ENCODE data around the gene IL10RA.

Gene IL10RA

GRCh38 chr11:117949062-117949461, 37.1 kb upstream of the IL10RA start:
- peaks cover 12% of the 10 kb centered on the region for H3K4me1 ChIP-seq (ENCODE audit: insufficient read depth, low read length, severe bottlenecking)
- H3K79me2 ChIP-seq (ENCODE audit: insufficient read depth, low read length): no peaks in the 10 kb centered on the region
- no peaks in the 10 kb centered on the region for H3K27me3 ChIP-seq (ENCODE audit: insufficient read depth, low read length)
- no peak overlapping the region for H3K27ac ChIP-seq (ENCODE audit: low read depth, low read length, poor library complexity, severe bottlenecking)
- H3K9ac ChIP-seq (ENCODE audit: low read length): no peak overlapping the region
- no peaks in the 10 kb centered on the region for H3K9me3 ChIP-seq (ENCODE audit: low read length)
- H3F3A ChIP-seq (ENCODE audit: insufficient read depth, low read length): no peaks in the 10 kb centered on the region
- TF ChIP-seq EZH2 (IDR thresholded peaks at IDR 0.05; ENCODE audit: borderline replicate concordance, low read length) (no peak), CTCF (IDR thresholded peaks at IDR 0.05; ENCODE audit: low read length) (no peak)
- no peak overlapping the region for H3K4me3 ChIP-seq (ENCODE audit: low read depth, low read length, poor library complexity, severe bottlenecking)
- H3K9me2 ChIP-seq (ENCODE audit: low read depth, low read length): no peaks in the 10 kb centered on the region
- H3K36me3 ChIP-seq (ENCODE audit: insufficient read depth, low read length): no peaks in the 10 kb centered on the region
- no peak overlapping the region for H2AFZ ChIP-seq (ENCODE audit: low read length)
- no peaks in the 10 kb centered on the region for H4K20me1 ChIP-seq (ENCODE audit: insufficient read depth, low read length)
- no peak overlapping the region for H3K4me2 ChIP-seq (ENCODE audit: low read length)

GRCh38 chr11:117950301-117950700, 35.9 kb upstream of the IL10RA start:
- no peak overlapping the region for H3K4me2 ChIP-seq (ENCODE audit: low read length)
- H3K4me3 ChIP-seq (ENCODE audit: low read depth, low read length, poor library complexity, severe bottlenecking): no peak overlapping the region
- no peak overlapping the region for H3K9ac ChIP-seq (ENCODE audit: low read length)
- H3K9me2 ChIP-seq (ENCODE audit: low read depth, low read length): no peaks in the 10 kb centered on the region
- no peak overlapping the region for H2AFZ ChIP-seq (ENCODE audit: low read length)
- H3F3A ChIP-seq (ENCODE audit: insufficient read depth, low read length): no peaks in the 10 kb centered on the region
- no peaks in the 10 kb centered on the region for H4K20me1 ChIP-seq (ENCODE audit: insufficient read depth, low read length)
- H3K27me3 ChIP-seq (ENCODE audit: insufficient read depth, low read length): no peaks in the 10 kb centered on the region
- no peaks in the 10 kb centered on the region for H3K9me3 ChIP-seq (ENCODE audit: low read length)
- H3K36me3 ChIP-seq (ENCODE audit: insufficient read depth, low read length): no peaks in the 10 kb centered on the region
- peaks cover 12% of the 10 kb centered on the region for H3K4me1 ChIP-seq (ENCODE audit: insufficient read depth, low read length, severe bottlenecking)
- no peaks in the 10 kb centered on the region for H3K79me2 ChIP-seq (ENCODE audit: insufficient read depth, low read length)
- no peak for TF ChIP-seq EZH2 (IDR thresholded peaks at IDR 0.05; ENCODE audit: borderline replicate concordance, low read length)
- TF ChIP-seq CTCF (IDR thresholded peaks at IDR 0.05; ENCODE audit: low read length): peak; percentile 28; the same call in 1 of the 2 replicates
- H3K27ac ChIP-seq (ENCODE audit: low read depth, low read length, poor library complexity, severe bottlenecking): no peak overlapping the region

GRCh38 chr11:117950993-117951961, 34.9 kb upstream of the IL10RA start:
- Histone ChIP-seq H3K9me3 (ENCODE audit: low read length) (no peaks in the 10 kb centered on the region), H3K9ac (ENCODE audit: low read length) (no peak overlapping the region), H3K79me2 (ENCODE audit: insufficient read depth, low read length) (no peaks in the 10 kb centered on the region), H3K27ac (ENCODE audit: low read depth, low read length, poor library complexity, severe bottlenecking) (no peak overlapping the region), H3K9me2 (ENCODE audit: low read depth, low read length) (no peaks in the 10 kb centered on the region), H3K27me3 (ENCODE audit: insufficient read depth, low read length) (no peaks in the 10 kb centered on the region), H3K4me1 (ENCODE audit: insufficient read depth, low read length, severe bottlenecking) (peaks cover 12% of the 10 kb centered on the region), H3K4me3 (ENCODE audit: low read depth, low read length, poor library complexity, severe bottlenecking) (no peak overlapping the region), H4K20me1 (ENCODE audit: insufficient read depth, low read length) (no peaks in the 10 kb centered on the region), H2AFZ (ENCODE audit: low read length) (no peak overlapping the region), H3K4me2 (ENCODE audit: low read length) (no peak overlapping the region; the same call in 1 of the 2 replicates), H3K36me3 (ENCODE audit: insufficient read depth, low read length) (no peaks in the 10 kb centered on the region), H3F3A (ENCODE audit: insufficient read depth, low read length) (no peaks in the 10 kb centered on the region)
- TF ChIP-seq CTCF (IDR thresholded peaks at IDR 0.05; ENCODE audit: low read length): no peak
- no peak for TF ChIP-seq EZH2 (IDR thresholded peaks at IDR 0.05; ENCODE audit: borderline replicate concordance, low read length)
